ENCODE measurements around the gene SYT11. TPM values are rescaled to one million over a fixed set of nuclear protein-coding genes. Genes with fewer than 3 reads are reported as not detected.
A peak's percentile ranks its signal among the peaks of the same experiment; 100 is the strongest.
"Not testable (repeated sequence)": the region's sequence is repeated elsewhere in the genome, so short reads cannot be mapped to it uniquely, and the experiment has no call there.

Gene SYT11
- 6.3 and 6.9 TPM in 2 replicates for total RNA-seq (2014; rRNA removed; shearing (Covaris generic))

- peak; percentile 95 for DNase-seq (ENCODE audit: low read depth in 1 of 2, low spot score in 2 of 2)
- H3K4me1 ChIP-seq (replicated peaks): peaks cover 18% of the 10 kb centered on the region
- no peaks in the 10 kb centered on the region for H3K9me3 ChIP-seq (replicated peaks)
- H3K27me3 ChIP-seq (replicated peaks): no peaks in the 10 kb centered on the region
- H3K36me3 ChIP-seq: peaks cover 15% of the 10 kb centered on the region
- H3K4me3 ChIP-seq: peak within 1 kb of the TSS; percentile 31
- peak within 1 kb of the TSS; percentile 35 for H3K27ac ChIP-seq
Measured at GRCh38 chr1:155859234-155859829, at the start of gene SYT11. Gene SYT11 (plus strand): TSS chr1:155859567. CDS start chr1:155859762, 195 bp downstream.

GRCh38 chr1:155812878-155813277 is 46.5 kb upstream of the SYT11 start:
- no peak overlapping the region for H3K27ac ChIP-seq
- H3K4me1 ChIP-seq (replicated peaks): no peaks in the 10 kb centered on the region
- peaks cover 76% of the 10 kb centered on the region for H3K36me3 ChIP-seq
- no peak for DNase-seq (ENCODE audit: low read depth in 1 of 2, low spot score in 2 of 2)
- no peak overlapping the region for H3K4me3 ChIP-seq
- no peaks in the 10 kb centered on the region for H3K9me3 ChIP-seq (replicated peaks)
- H3K27me3 ChIP-seq (replicated peaks): no peaks in the 10 kb centered on the region

GRCh38 chr1:155813672-155814071 is 45.7 kb upstream of the SYT11 start:
- no peaks in the 10 kb centered on the region for H3K9me3 ChIP-seq (replicated peaks)
- H3K4me3 ChIP-seq: no peak overlapping the region
- no peaks in the 10 kb centered on the region for H3K27me3 ChIP-seq (replicated peaks)
- peaks cover 77% of the 10 kb centered on the region for H3K36me3 ChIP-seq
- no peaks in the 10 kb centered on the region for H3K4me1 ChIP-seq (replicated peaks)
- DNase-seq (ENCODE audit: low read depth in 1 of 2, low spot score in 2 of 2): no peak
- no peak overlapping the region for H3K27ac ChIP-seq

GRCh38 chr1:155816351-155816750 is 43.0 kb upstream of the SYT11 start:
- Histone ChIP-seq H3K9me3 (replicated peaks) (no peaks in the 10 kb centered on the region), H3K4me3 (no peak overlapping the region), H3K4me1 (replicated peaks) (no peaks in the 10 kb centered on the region), H3K36me3 (peaks cover 84% of the 10 kb centered on the region), H3K27me3 (replicated peaks) (no peaks in the 10 kb centered on the region), H3K27ac (no peak overlapping the region)
- DNase-seq (ENCODE audit: low read depth in 1 of 2, low spot score in 2 of 2): no peak

- Histone ChIP-seq H3K27me3 (replicated peaks) (no peaks in the 10 kb centered on the region), H3K9me3 (replicated peaks) (no peaks in the 10 kb centered on the region; the same call in 1 of the 2 replicates), H3K4me3 (no peak overlapping the region), H3K36me3 (peaks cover 35% of the 10 kb centered on the region), H3K4me1 (replicated peaks) (no peaks in the 10 kb centered on the region), H3K27ac (no peak overlapping the region)
- DNase-seq (ENCODE audit: low read depth in 1 of 2, low spot score in 2 of 2): no peak
Measured at GRCh38 chr1:155827450-155827849, 31.9 kb upstream of the SYT11 start.

GRCh38 chr1:155831279-155831976 is 27.9 kb upstream of the SYT11 start:
- Histone ChIP-seq H3K9me3 (replicated peaks) (no peaks in the 10 kb centered on the region; the same call in 1 of the 2 replicates), H3K27me3 (replicated peaks) (no peaks in the 10 kb centered on the region), H3K27ac (no peak overlapping the region), H3K4me3 (no peak overlapping the region), H3K4me1 (replicated peaks) (no peaks in the 10 kb centered on the region), H3K36me3 (peaks cover 13% of the 10 kb centered on the region)
- no peak for DNase-seq (ENCODE audit: low read depth in 1 of 2, low spot score in 2 of 2)

GRCh38 chr1:155833665-155834295 is 25.6 kb upstream of the SYT11 start:
- no peaks in the 10 kb centered on the region for H3K4me1 ChIP-seq (replicated peaks)

GRCh38 chr1:155834296-155834926 is 25.0 kb upstream of the SYT11 start:
- Histone ChIP-seq H3K36me3 (peaks cover 20% of the 10 kb centered on the region), H3K9me3 (replicated peaks) (no peaks in the 10 kb centered on the region; the same call in 1 of the 2 replicates), H3K4me1 (replicated peaks) (no peaks in the 10 kb centered on the region), H3K4me3 (no peak overlapping the region), H3K27me3 (replicated peaks) (no peaks in the 10 kb centered on the region), H3K27ac (no peak overlapping the region)
- no peak for DNase-seq (ENCODE audit: low read depth in 1 of 2, low spot score in 2 of 2)

More at GRCh38 chr1:155833665-155834295, 25.6 kb upstream of the SYT11 start:
- Histone ChIP-seq H3K4me3 (no peak overlapping the region), H3K36me3 (peaks cover 20% of the 10 kb centered on the region), H3K9me3 (replicated peaks) (no peaks in the 10 kb centered on the region; the same call in 1 of the 2 replicates), H3K27me3 (replicated peaks) (no peaks in the 10 kb centered on the region), H3K27ac (no peak overlapping the region)
- DNase-seq (ENCODE audit: low read depth in 1 of 2, low spot score in 2 of 2): no peak

- not testable (repeated sequence) for H3K27me3 ChIP-seq (replicated peaks); H3K4me1 ChIP-seq (replicated peaks); DNase-seq (ENCODE audit: low read depth in 1 of 2, low spot score in 2 of 2); H3K4me3 ChIP-seq; H3K9me3 ChIP-seq (replicated peaks); H3K27ac ChIP-seq
- peaks cover 20% of the 10 kb centered on the region for H3K36me3 ChIP-seq
Measured at GRCh38 chr1:155834927-155835399, 24.4 kb upstream of the SYT11 start.

- no peak for DNase-seq (ENCODE audit: low read depth in 1 of 2, low spot score in 2 of 2)
- no peaks in the 10 kb centered on the region for H3K27me3 ChIP-seq (replicated peaks)
- H3K9me3 ChIP-seq (replicated peaks): no peaks in the 10 kb centered on the region; the same call in 1 of the 2 replicates
- H3K36me3 ChIP-seq: peaks cover 20% of the 10 kb centered on the region
- no peak overlapping the region for H3K27ac ChIP-seq
- no peak overlapping the region for H3K4me3 ChIP-seq
- no peaks in the 10 kb centered on the region for H3K4me1 ChIP-seq (replicated peaks)
Measured at GRCh38 chr1:155835548-155835947, 23.8 kb upstream of the SYT11 start.

- Histone ChIP-seq H3K27ac (no peak overlapping the region), H3K4me3 (no peak overlapping the region), H3K27me3 (replicated peaks) (no peaks in the 10 kb centered on the region), H3K4me1 (replicated peaks) (no peaks in the 10 kb centered on the region), H3K9me3 (replicated peaks) (no peaks in the 10 kb centered on the region), H3K36me3 (peaks cover 41% of the 10 kb centered on the region)
- DNase-seq (ENCODE audit: low read depth in 1 of 2, low spot score in 2 of 2): no peak
Measured at GRCh38 chr1:155840386-155840785, 19.0 kb upstream of the SYT11 start.

- DNase-seq (ENCODE audit: low read depth in 1 of 2, low spot score in 2 of 2): no peak
- Histone ChIP-seq H3K27ac (no peak overlapping the region), H3K4me1 (replicated peaks) (no peaks in the 10 kb centered on the region), H3K9me3 (replicated peaks) (no peaks in the 10 kb centered on the region), H3K36me3 (peaks cover 60% of the 10 kb centered on the region), H3K27me3 (replicated peaks) (no peaks in the 10 kb centered on the region), H3K4me3 (no peak overlapping the region)
Measured at GRCh38 chr1:155844860-155845421, 14.4 kb upstream of the SYT11 start.

- DNase-seq (ENCODE audit: low read depth in 1 of 2, low spot score in 2 of 2): no peak
- Histone ChIP-seq H3K27ac (no peak overlapping the region), H3K27me3 (replicated peaks) (no peaks in the 10 kb centered on the region), H3K4me3 (no peak overlapping the region), H3K4me1 (replicated peaks) (no peaks in the 10 kb centered on the region), H3K36me3 (peaks cover 71% of the 10 kb centered on the region), H3K9me3 (replicated peaks) (no peaks in the 10 kb centered on the region)
Measured at GRCh38 chr1:155847823-155848529, 11.4 kb upstream of the SYT11 start.
